ENCODE results near the gene MBOAT1.

DNA sequence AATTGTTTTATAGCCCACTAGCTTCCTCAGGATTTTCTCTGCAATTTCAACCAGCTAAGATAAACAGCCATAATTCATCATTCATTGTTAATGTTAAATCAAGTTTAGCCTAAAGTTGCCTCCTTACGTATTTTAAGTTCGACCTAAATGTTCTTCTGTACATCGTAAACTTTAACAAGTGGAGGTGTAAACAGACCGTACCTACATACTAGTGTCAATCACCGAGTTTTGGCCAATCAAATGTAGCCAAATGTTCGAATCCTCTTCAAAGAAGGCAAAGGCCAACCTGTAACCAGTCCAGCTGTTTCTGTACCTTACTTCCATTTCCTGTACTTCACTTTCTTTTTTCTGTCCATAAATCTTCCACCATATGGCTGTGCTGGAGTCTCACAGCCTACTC, 13.5 kb downstream of the MBOAT1 start:
- TF ChIP-seq, protein P1, sequence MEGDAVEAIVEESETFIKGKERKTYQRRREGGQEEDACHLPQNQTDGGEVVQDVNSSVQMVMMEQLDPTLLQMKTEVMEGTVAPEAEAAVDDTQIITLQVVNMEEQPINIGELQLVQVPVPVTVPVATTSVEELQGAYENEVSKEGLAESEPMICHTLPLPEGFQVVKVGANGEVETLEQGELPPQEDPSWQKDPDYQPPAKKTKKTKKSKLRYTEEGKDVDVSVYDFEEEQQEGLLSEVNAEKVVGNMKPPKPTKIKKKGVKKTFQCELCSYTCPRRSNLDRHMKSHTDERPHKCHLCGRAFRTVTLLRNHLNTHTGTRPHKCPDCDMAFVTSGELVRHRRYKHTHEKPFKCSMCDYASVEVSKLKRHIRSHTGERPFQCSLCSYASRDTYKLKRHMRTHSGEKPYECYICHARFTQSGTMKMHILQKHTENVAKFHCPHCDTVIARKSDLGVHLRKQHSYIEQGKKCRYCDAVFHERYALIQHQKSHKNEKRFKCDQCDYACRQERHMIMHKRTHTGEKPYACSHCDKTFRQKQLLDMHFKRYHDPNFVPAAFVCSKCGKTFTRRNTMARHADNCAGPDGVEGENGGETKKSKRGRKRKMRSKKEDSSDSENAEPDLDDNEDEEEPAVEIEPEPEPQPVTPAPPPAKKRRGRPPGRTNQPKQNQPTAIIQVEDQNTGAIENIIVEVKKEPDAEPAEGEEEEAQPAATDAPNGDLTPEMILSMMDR (IDR thresholded peaks at IDR 0.05; ENCODE audit: insufficient read depth, low read depth, low read length) = no peak
- TF ChIP-seq EZH2 (IDR thresholded peaks at IDR 0.05; ENCODE audit: insufficient read depth, low read length) = no peak

Measured in astrocyte (in vitro differentiated cells and primary cell).